Smooth muscle cell (in vitro differentiated cells): ENCODE data around the gene EXD3. TPM values are rescaled to one million over a fixed set of nuclear protein-coding genes. Genes with fewer than 3 reads are reported as not detected.

ENCODE experiments used
- DNase-seq: peaks from one replicate; lab custom pipeline; 2025; ENCODE audit not compliant: unreplicated experiment; lab: John Stamatoyannopoulos, UW
- H2AFZ ChIP-seq: fragments of 200-600 bp; sonication (generic); 2 replicates; pipeline ENCODE4 v1.6.0; 2016; ENCODE audit warnings: antibody characterized with exemption, low read depth, mild to moderate bottlenecking
- H3F3A ChIP-seq: fragments of 200-600 bp; sonication (generic); 2 replicates; pipeline ENCODE4 v1.6.0; 2017; ENCODE audit warnings: antibody characterized with exemption, low read depth
- H3K27ac ChIP-seq: fragments of 200-600 bp; sonication (generic); 2 replicates; pipeline ENCODE4 v1.5.1; 2016; ENCODE audit warnings: low read depth, mild to moderate bottlenecking
- H3K27me3 ChIP-seq: fragments of 200-600 bp; sonication (generic); 2 replicates; pipeline ENCODE4 v1.6.1; 2016; ENCODE audit warnings: low read depth, mild to moderate bottlenecking
- H3K36me3 ChIP-seq: fragments of 200-600 bp; sonication (generic); 2 replicates; pipeline ENCODE4 v1.5.1; 2016; ENCODE audit warnings: low read depth
- H3K4me1 ChIP-seq: fragments of 200-600 bp; sonication (generic); 2 replicates; pipeline ENCODE4 v1.5.1; 2016; ENCODE audit warnings: low read depth
- H3K4me2 ChIP-seq: fragments of 200-600 bp; sonication (generic); 2 replicates; pipeline ENCODE4 v1.6.0; 2016; ENCODE audit warnings: mild to moderate bottlenecking
- H3K4me3 ChIP-seq: fragments of 200-600 bp; sonication (generic); 2 replicates; pipeline ENCODE4 v1.5.1; 2016; ENCODE audit warnings: mild to moderate bottlenecking
- H3K79me2 ChIP-seq: fragments of 200-600 bp; sonication (generic); 2 replicates; pipeline ENCODE4 v1.6.0; 2016; ENCODE audit warnings: low read depth, mild to moderate bottlenecking
- H3K9ac ChIP-seq: fragments of 200-600 bp; sonication (generic); 2 replicates; pipeline ENCODE4 v1.6.0; 2016; ENCODE audit warnings: low read depth
- H3K9me3 ChIP-seq: fragments of 200-600 bp; sonication (generic); replicated peaks from 2 replicates; pipeline ENCODE4 v1.5.1; 2016; ENCODE audit warnings: low read depth
- H4K20me1 ChIP-seq: fragments of 200-600 bp; sonication (generic); 2 replicates; pipeline ENCODE4 v1.6.0; 2016; ENCODE audit warnings: low read depth
- WGBS: methylation state at CpG from one replicate; pipeline ENCODE4 v1.1.7; 2016; ENCODE audit warnings: low lambda C conversion rate; 5-methylcytosine and 5-hydroxymethylcytosine counted together
- polyA plus RNA-seq: library from polyadenylated mRNA; unstranded; fragments of >200 nt; fragmentation: Nextera tagmentation; extraction: Ambion mirVana; gene quantifications from 2 replicates; pipeline ENCODE4 v1.2.1, GENCODE V29; 2016
- total RNA-seq: library from RNA; depleted of rRNA; stranded (reverse); fragments of >200 nt; gene quantifications from 2 replicates; pipeline ENCODE4 v1.2.3, GENCODE V29; 2014
- TF ChIP-seq, protein P1 (sequence below): fragments of 200-600 bp; sonication (generic); IDR thresholded peaks from 2 replicates; pipeline ENCODE4 v1.5.1; 2017; ENCODE audit warnings: borderline replicate concordance, mild to moderate bottlenecking, antibody characterized with exemption; ENCODE audit not compliant: insufficient read depth, poor library complexity, severe bottlenecking

Gene EXD3
- total and polyA plus RNA-seq, 2 experiments from 2014 or later: 3.1 to 15.7 TPM

DNA sequence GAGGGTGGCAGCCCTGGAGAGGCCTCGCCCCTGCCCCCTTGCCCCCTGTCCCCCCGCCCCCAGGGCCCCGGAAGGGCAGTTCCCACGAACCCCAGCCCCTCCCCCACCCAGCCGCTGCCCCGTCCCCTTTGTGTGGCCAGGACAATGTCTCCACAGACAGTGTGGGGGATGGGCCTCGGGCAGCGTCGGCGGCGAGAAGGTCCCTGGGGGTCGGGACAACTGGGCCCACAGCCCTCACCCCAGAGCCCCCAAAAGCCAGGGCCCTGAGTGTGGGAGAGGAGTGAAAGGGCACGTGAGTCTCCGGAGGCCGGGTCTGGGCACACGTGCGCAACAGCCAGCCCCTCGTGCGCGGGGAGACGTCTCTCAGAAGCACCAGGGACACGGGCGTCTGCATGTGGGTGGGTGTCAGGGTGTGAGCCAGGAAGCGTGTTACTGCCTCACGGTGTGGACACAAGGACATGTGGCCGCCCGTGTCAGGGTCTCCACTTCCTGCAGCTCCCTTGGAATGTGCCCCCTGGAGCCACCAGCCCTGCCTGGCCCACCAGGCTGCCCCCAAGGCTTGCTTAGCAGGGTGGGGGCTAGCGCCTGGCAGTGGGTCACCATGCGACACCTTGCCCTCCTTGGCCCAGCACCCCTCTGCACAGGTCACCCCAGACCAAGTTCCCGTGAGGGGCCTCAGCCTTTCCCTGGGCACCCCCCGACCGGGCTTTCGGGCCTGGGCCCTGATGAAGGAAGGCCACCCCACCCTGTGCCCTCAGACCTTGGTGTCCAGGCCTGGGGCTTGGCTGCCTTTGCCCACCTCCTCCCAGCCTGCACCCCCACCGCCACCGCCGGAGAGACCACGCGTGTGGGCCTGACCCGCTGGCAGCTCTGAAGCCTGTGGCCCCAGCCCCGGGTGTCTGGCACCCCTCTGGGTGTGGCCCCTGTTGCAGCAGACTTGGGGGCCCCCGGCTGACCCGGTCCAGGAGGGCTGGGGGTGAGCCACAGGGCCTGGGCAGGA, 108.1 kb downstream of the EXD3 start:
- TF ChIP-seq, protein P1, sequence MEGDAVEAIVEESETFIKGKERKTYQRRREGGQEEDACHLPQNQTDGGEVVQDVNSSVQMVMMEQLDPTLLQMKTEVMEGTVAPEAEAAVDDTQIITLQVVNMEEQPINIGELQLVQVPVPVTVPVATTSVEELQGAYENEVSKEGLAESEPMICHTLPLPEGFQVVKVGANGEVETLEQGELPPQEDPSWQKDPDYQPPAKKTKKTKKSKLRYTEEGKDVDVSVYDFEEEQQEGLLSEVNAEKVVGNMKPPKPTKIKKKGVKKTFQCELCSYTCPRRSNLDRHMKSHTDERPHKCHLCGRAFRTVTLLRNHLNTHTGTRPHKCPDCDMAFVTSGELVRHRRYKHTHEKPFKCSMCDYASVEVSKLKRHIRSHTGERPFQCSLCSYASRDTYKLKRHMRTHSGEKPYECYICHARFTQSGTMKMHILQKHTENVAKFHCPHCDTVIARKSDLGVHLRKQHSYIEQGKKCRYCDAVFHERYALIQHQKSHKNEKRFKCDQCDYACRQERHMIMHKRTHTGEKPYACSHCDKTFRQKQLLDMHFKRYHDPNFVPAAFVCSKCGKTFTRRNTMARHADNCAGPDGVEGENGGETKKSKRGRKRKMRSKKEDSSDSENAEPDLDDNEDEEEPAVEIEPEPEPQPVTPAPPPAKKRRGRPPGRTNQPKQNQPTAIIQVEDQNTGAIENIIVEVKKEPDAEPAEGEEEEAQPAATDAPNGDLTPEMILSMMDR: no peak
- Histone ChIP-seq H3F3A (no peaks in the 10 kb centered on the region), H3K4me3 (no peak overlapping the region), H3K4me2 (no peak overlapping the region), H3K27ac (no peak overlapping the region), H2AFZ (no peak overlapping the region), H4K20me1 (no peaks in the 10 kb centered on the region), H3K79me2 (no peaks in the 10 kb centered on the region), H3K9ac (no peak overlapping the region), H3K27me3 (no peaks in the 10 kb centered on the region), H3K36me3 (no peaks in the 10 kb centered on the region), H3K9me3 (no peaks in the 10 kb centered on the region), H3K4me1 (peaks cover 26% of the 10 kb centered on the region)
- no peak for DNase-seq
- 84% methylated on average over 39 of the region's 42 CpGs for WGBS

DNA sequence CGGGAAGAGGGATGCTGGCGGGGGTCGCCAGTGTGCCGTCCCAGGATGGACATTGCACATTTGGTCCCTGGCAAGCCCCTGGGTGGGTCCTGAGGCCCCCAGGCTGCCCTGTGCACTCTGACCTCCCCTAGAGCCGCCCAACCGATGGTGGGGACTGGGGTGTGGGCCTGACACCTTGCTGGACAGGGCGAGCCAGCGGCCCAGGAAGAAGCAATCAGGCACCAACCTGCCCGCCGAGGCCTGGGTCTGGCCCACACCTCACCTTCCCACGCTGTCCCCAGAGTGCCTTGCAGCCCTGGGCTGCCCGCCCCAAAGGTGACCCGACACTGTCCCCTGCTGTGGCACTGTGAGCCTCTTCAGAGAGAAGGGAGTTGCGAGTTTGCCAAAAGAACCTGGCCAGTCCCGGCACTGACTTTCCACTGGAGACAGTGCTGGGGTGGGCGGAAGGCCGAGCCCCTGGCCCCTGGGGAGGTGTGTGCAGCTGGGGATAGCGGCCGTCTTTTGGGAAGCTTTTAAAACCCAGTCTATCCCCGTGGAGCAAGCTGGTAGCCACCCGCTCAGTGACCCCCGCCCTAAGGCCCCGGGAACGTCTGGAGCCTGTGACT, 108.9 kb downstream of the EXD3 start:
- TF ChIP-seq, protein P1: no peak
- WGBS: 82% methylated on average over 23 of the region's 24 CpGs
- H3K79me2 ChIP-seq: no peaks in the 10 kb centered on the region
- DNase-seq: no peak
- no peak overlapping the region for H2AFZ ChIP-seq
- H3K9me3 ChIP-seq: no peaks in the 10 kb centered on the region
- H3K36me3 ChIP-seq: no peaks in the 10 kb centered on the region
- H3K4me3 ChIP-seq: no peak overlapping the region
- no peaks in the 10 kb centered on the region for H4K20me1 ChIP-seq
- H3K4me1 ChIP-seq: peaks cover 26% of the 10 kb centered on the region
- H3K27ac ChIP-seq: no peak overlapping the region
- H3F3A ChIP-seq: no peaks in the 10 kb centered on the region
- H3K27me3 ChIP-seq: no peaks in the 10 kb centered on the region
- no peak overlapping the region for H3K4me2 ChIP-seq
- no peak overlapping the region for H3K9ac ChIP-seq

DNA sequence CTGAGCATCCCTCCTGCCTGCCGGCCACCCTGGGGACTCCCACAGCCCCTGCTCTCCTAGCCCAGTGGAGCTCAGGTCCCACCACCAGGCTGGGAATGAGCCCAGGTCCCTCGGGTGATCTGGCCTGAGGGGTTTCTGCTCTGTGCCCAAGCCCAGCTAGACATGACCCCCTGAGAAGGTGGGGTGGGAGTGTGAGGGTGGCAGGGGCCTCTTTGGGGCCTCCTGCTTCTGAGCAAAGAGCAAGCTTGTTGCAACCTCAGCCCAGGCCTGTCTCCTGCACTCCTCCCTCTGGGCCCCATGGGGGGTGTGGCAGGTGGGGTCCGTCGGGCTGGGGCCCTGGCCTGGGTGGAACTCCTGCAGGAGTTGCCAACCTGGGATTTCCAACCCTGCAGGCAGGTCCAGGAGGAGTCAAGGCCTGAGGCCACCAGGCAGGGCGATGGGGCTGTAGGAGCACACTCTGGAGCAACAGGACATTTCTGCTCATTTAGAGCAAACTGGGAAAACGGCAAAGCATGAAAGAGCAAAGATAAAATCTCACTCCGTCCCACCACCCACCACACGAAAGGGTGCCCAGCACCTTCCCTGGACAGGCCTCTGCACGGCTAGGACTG, 109.5 kb downstream of the EXD3 start:
- H3K4me2 ChIP-seq: no peak overlapping the region
- H3K79me2 ChIP-seq: no peaks in the 10 kb centered on the region
- H3K4me1 ChIP-seq: peaks cover 26% of the 10 kb centered on the region
- H3K4me3 ChIP-seq: no peak overlapping the region
- H3F3A ChIP-seq: no peaks in the 10 kb centered on the region
- WGBS: 75% methylated on average over 9 of the region's 9 CpGs
- H3K36me3 ChIP-seq: no peaks in the 10 kb centered on the region
- no peaks in the 10 kb centered on the region for H4K20me1 ChIP-seq
- H3K9me3 ChIP-seq: no peaks in the 10 kb centered on the region
- no peak overlapping the region for H2AFZ ChIP-seq
- no peak for DNase-seq
- no peak overlapping the region for H3K9ac ChIP-seq
- TF ChIP-seq, protein P1: no peak
- H3K27ac ChIP-seq: no peak overlapping the region
- no peaks in the 10 kb centered on the region for H3K27me3 ChIP-seq
